CD4-positive, alpha-beta T cell (primary cell): ENCODE results near the gene CD96. TPM values are rescaled to one million over a fixed set of nuclear protein-coding genes. Genes with fewer than 3 reads are reported as not detected.

Source experiments
- ATAC-seq: fragments of 200-7000 bp; cut with Tn5 transposase; one replicate; pipeline ENCODE4 v1.10.0; 2022; ENCODE audit warnings: mild to moderate bottlenecking; ENCODE audit not compliant: poor library complexity
- CTCF ChIA-PET: fragments of 350-600 bp; sonication (Branson Sonifier 250); formaldehyde crosslinking; loops from one replicate; lab custom pipeline; 2021; ENCODE audit warnings: antibody characterized with exemption, inconsistent platforms; lab: Charles Lee
- POLR2A ChIA-PET: fragments of 350-600 bp; sonication (Branson Sonifier 250); formaldehyde crosslinking; loops from one replicate; lab custom pipeline; 2021; ENCODE audit warnings: antibody characterized with exemption, inconsistent platforms; lab: Charles Lee
- DNase-seq, 14 experiments: peaks; one replicate each; pipeline ENCODE4 v3.0.0-alpha.2; 2013 to 2020; ENCODE audit warnings: mixed read lengths in 2 of 14
- H3K27ac ChIP-seq, 2 donors: one replicate each; pipeline versions ENCODE4 v1.5.1 to v1.7.0; 2013; ENCODE audit warnings: low read length in 2 of 2, low read depth in 1 of 2, mild to moderate bottlenecking in 1 of 2
- H3K27me3 ChIP-seq, 2 experiments: 1 replicate in 1 of 2; 2 replicates in 1 of 2; pipeline versions ENCODE4 v1.6.1 to v1.7.0; 2013; ENCODE audit warnings: low read length in 2 of 2, control low read depth in 1 of 2, mild to moderate bottlenecking in 1 of 2, moderate library complexity in 1 of 2; ENCODE audit not compliant: insufficient read depth in 2 of 2, control insufficient read depth in 1 of 2
- H3K36me3 ChIP-seq: one replicate; pipeline ENCODE4 v1.6.1; 2013; ENCODE audit warnings: low read length, control low read depth; ENCODE audit not compliant: insufficient read depth
- H3K4me1 ChIP-seq: one replicate; pipeline ENCODE4 v1.6.1; 2013; ENCODE audit warnings: low read length, control low read depth; ENCODE audit not compliant: insufficient read depth
- H3K4me3 ChIP-seq: one replicate; pipeline ENCODE4 v1.5.1; 2013; ENCODE audit warnings: mild to moderate bottlenecking, low read length, moderate library complexity
- H3K9me3 ChIP-seq, 2 experiments: 1 replicate in 1 of 2; 2 replicates in 1 of 2; pipeline versions ENCODE4 v1.6.1 to v1.7.0; 2013; ENCODE audit warnings: low read length in 2 of 2, mild to moderate bottlenecking in 2 of 2, control low read depth in 1 of 2, moderate library complexity in 1 of 2; ENCODE audit not compliant: control insufficient read depth in 1 of 2, insufficient read depth in 1 of 2
- H3K27ac Mint-ChIP-seq: one replicate; pipeline ENCODE4 v1.8.0; 2020; ENCODE audit warnings: mixed read lengths
- H3K27me3 Mint-ChIP-seq: one replicate; pipeline ENCODE4 v1.8.0; 2021; ENCODE audit warnings: mixed read lengths
- H3K36me3 Mint-ChIP-seq: one replicate; pipeline ENCODE4 v1.8.0; 2021; ENCODE audit warnings: low read depth, mixed read lengths
- H3K4me1 Mint-ChIP-seq: one replicate; pipeline ENCODE4 v1.8.0; 2021; ENCODE audit warnings: low read depth, mixed read lengths
- H3K4me3 Mint-ChIP-seq: one replicate; pipeline ENCODE4 v1.8.0; 2020; ENCODE audit warnings: mild to moderate bottlenecking, mixed read lengths
- H3K9me3 Mint-ChIP-seq: one replicate; pipeline ENCODE4 v1.8.0; 2020; ENCODE audit warnings: mixed read lengths
- intact Hi-C, 2 experiments: fragments of 100-400 bp; cut with DNase I in 1 of 2; cut with micrococcal nuclease in 1 of 2; formaldehyde crosslinking; loops; one replicate each; pipeline versions ENCODE4 v1.15.1 to v1.9.0; 2023 to 2025; cut with DNase I, micrococcal nuclease
- total RNA-seq, 174 experiments: library from RNA in 2 of 174; stranded (reverse) in 2 of 174; gene quantifications; one replicate each; pipeline ENCODE4 v1.2.3 and lab custom pipeline; 2021 to 2026
- TF ChIP-seq, protein P1 (sequence below): fragments of 200-600 bp; IDR thresholded peaks from one replicate; pipeline ENCODE4 v1.8.0; 2022; ENCODE audit warnings: antibody characterized with exemption, mild to moderate bottlenecking

CD96 gene
- total RNA-seq, 2 experiments from 2014 or later = 194 to 205 TPM

DNA sequence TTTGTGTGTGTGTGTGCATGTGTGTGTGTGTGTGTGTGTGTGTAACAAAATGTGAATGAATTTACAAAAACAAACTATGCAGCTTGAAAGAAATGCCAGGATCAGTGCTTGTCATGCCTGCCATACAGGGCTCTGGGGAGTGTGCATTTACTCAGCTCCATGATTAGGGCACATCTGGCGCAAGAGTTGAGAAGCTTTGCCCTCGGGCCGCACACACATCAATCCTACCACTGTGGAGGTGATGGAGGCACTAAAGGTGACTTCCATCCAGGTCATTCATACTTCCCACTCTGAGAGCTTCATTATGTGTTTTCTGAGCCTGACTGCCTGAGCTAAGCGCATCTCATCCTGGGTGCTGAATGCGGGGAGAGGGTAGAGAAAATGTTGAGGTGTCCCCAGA lies 125.2 kb downstream of the CD96 start:
- Mint-ChIP-seq H3K27me3 (no peaks in the 10 kb centered on the region), H3K36me3 (peaks cover 41% of the 10 kb centered on the region), H3K4me1 (peaks cover 50% of the 10 kb centered on the region), H3K9me3 (peaks cover 9% of the 10 kb centered on the region), H3K27ac (peak overlapping the region; percentile 82), H3K4me3 (peak overlapping the region; percentile 46)
- TF ChIP-seq, protein P1, sequence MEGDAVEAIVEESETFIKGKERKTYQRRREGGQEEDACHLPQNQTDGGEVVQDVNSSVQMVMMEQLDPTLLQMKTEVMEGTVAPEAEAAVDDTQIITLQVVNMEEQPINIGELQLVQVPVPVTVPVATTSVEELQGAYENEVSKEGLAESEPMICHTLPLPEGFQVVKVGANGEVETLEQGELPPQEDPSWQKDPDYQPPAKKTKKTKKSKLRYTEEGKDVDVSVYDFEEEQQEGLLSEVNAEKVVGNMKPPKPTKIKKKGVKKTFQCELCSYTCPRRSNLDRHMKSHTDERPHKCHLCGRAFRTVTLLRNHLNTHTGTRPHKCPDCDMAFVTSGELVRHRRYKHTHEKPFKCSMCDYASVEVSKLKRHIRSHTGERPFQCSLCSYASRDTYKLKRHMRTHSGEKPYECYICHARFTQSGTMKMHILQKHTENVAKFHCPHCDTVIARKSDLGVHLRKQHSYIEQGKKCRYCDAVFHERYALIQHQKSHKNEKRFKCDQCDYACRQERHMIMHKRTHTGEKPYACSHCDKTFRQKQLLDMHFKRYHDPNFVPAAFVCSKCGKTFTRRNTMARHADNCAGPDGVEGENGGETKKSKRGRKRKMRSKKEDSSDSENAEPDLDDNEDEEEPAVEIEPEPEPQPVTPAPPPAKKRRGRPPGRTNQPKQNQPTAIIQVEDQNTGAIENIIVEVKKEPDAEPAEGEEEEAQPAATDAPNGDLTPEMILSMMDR = no peak
- no peaks in the 10 kb centered on the region for H3K27me3 ChIP-seq
- ChIA-PET POLR2A (interaction anchor here (0.7 to 5.2 kb wide), 9 partner anchors 10 to 1860 kb away, joined by 3 to 50 read pairs (median 5); partner anchors contain the start of gene ABHD10), CTCF (interaction anchor here (1.1 to 4.6 kb wide), 5 partner anchors 24 to 376 kb away, joined by 3 to 31 read pairs (median 10); no protein-coding TSS in a partner anchor)
- H3K27ac ChIP-seq = peak overlapping the region; percentile 62 to 86
- intact Hi-C loops = loop anchor here in 1 of 2 experiments (5.0 kb wide), 2 partner anchors 55 to 595 kb away; partner anchors contain the start of gene NECTIN3
- peaks cover 35% of the 10 kb centered on the region for H3K4me1 ChIP-seq
- ATAC-seq (no peak), DNase-seq (peak in 1 of 14 experiments; percentile 15)
- peaks cover 2 to 5% of the 10 kb centered on the region in 2 experiments for H3K9me3 ChIP-seq
- H3K4me3 ChIP-seq = peak overlapping the region; percentile 41
- H3K36me3 ChIP-seq = peaks cover 14% of the 10 kb centered on the region

DNA sequence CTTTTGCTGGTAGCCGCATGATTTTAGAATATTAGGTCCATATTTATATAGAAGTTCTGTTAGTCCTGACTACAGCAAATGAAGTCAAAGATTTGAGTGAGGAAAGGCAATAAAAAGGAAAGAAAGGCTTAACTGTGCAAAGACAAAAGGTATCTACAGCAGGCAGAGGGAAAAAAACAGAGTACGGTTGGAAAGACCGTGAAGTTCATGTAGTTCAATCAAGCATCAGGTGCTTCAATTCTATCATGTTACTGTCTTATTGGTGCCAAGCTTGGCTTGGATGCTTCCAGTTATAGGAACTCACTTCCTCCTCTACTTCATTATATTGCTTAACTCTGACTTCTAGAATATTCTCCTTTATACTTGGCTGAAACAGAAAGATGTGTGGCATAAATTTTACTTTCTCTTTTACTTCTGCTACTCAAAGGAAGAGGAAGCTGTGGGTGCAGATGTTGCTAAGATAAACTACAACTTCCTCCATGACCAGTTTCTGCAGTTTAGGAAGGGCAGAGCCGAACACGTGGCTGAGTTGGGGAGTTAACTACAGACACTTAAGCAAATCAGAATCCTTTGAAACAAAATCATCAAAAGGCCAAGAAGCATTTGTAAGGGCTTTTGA lies 125.7 kb downstream of the CD96 start:
- Histone ChIP-seq H3K9me3 (peaks cover 0 to 5% of the 10 kb centered on the region in 2 experiments), H3K36me3 (peaks cover 13% of the 10 kb centered on the region), H3K4me3 (peak overlapping the region; percentile 41), H3K27ac (peak overlapping the region; percentile 62 to 86), H3K4me1 (peaks cover 40% of the 10 kb centered on the region), H3K27me3 (no peaks in the 10 kb centered on the region)
- Mint-ChIP-seq H3K4me3 (peak overlapping the region; percentile 46), H3K36me3 (peaks cover 35% of the 10 kb centered on the region), H3K9me3 (peaks cover 6% of the 10 kb centered on the region), H3K4me1 (peaks cover 56% of the 10 kb centered on the region), H3K27me3 (no peaks in the 10 kb centered on the region), H3K27ac (peak overlapping the region; percentile 82)
- TF ChIP-seq, protein P1 = no peak
- ChIA-PET CTCF (interaction anchor here (1.1 to 4.6 kb wide), 5 partner anchors 23 to 376 kb away, joined by 3 to 31 read pairs (median 10); no protein-coding TSS in a partner anchor), POLR2A (interaction anchor here (0.7 to 5.2 kb wide), 12 partner anchors 9 to 1860 kb away, joined by 3 to 50 read pairs (median 4); partner anchors contain the start of gene ABHD10)
- ATAC-seq (peak; percentile 97), DNase-seq (peak; percentile 38 to 95 (median 56))
- intact Hi-C loops = loop anchor here in 1 of 2 experiments (2.0 to 5.0 kb wide), 3 partner anchors 55 to 595 kb away; partner anchors contain the start of gene NECTIN3

DNA sequence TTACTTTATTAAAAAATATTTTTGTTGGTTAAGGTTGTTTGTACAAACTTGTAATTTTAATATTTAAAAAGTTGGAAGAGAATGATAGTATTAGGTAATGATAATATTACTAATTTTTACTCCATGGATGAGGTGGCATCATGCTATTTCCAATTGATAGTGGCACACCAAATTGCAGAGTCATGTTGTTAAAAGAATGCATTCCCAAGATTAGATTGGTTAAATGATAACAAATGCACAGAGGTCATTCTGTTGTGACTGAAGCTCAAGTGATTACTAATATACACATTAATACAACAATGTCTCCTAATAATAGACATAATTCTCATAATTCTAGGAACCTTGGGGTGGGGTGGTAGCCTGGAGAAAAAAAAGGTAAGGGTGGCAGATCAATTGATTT lies 126.3 kb downstream of the CD96 start:
- no peaks in the 10 kb centered on the region for H3K27me3 Mint-ChIP-seq
- H3K4me3 ChIP-seq = no peak overlapping the region
- H3K36me3 ChIP-seq = peaks cover 7% of the 10 kb centered on the region
- DNase-seq (no peak), ATAC-seq (no peak)
- TF ChIP-seq, protein P1 = no peak
- ChIA-PET CTCF (interaction anchor here (1.0 to 4.6 kb wide), 11 partner anchors 9 to 375 kb away, joined by 3 to 31 read pairs (median 4); no protein-coding TSS in a partner anchor), POLR2A (interaction anchor here (0.7 to 5.2 kb wide), 12 partner anchors 14 to 1861 kb away, joined by 3 to 50 read pairs (median 4); partner anchors contain the start of gene ABHD10)
- H3K36me3 Mint-ChIP-seq = peaks cover 29% of the 10 kb centered on the region
- intact Hi-C loops = loop anchor here in 1 of 2 experiments (2.0 to 5.0 kb wide), 3 partner anchors 56 to 596 kb away; partner anchors contain the start of gene NECTIN3
- H3K27ac Mint-ChIP-seq = peak overlapping the region; percentile 82
- H3K4me3 Mint-ChIP-seq = peak overlapping the region; percentile 73
- H3K9me3 ChIP-seq = peaks cover 0 to 5% of the 10 kb centered on the region in 2 experiments
- H3K9me3 Mint-ChIP-seq = peaks cover 3% of the 10 kb centered on the region
- peaks cover 62% of the 10 kb centered on the region for H3K4me1 Mint-ChIP-seq
- peaks cover 46% of the 10 kb centered on the region for H3K4me1 ChIP-seq
- H3K27me3 ChIP-seq = no peaks in the 10 kb centered on the region
- peak overlapping the region; percentile 3 to 86 for H3K27ac ChIP-seq
